ENCODE measurements around the gene SPPL2A.

DNA sequence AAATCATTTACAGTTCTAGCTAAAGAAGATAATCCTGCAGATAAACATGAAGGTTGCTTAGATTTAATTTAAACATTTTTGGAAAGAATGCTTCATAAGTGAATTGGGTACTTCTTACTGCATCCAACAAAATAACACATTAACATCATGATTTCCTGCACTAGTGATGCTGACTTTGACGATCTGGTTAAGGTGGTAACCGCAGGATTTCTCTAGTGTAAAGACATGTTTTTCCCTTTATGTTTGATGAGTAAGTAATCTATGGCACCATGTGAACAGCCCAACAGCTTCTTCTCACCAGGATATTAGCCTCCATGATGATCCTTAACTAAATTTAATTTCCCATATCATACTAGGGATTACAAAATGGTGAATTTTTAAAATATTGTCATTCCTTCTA lies 14.1 kb downstream of the SPPL2A start:
- no peak for TF ChIP-seq GATA2 (IDR thresholded peaks at IDR 0.05; ENCODE audit: low read depth, low read length)
- no peak for TF ChIP-seq GATA3 (IDR thresholded peaks at IDR 0.05; ENCODE audit: low read depth, low read length)

All from SH-SY5Y (cell line).